HG02623 (cell line): Measurements from ENCODE around the gene PAK2.
"Not testable (repeated sequence)": the region's sequence is repeated elsewhere in the genome, so short reads cannot be mapped to it uniquely, and the experiment has no call there.

ENCODE experiments used
- ATAC-seq: cut with Tn5 transposase; IDR thresholded peaks from one replicate; pipeline ENCODE4 v1.9.1; 2021; ENCODE audit warnings: moderate library complexity; ENCODE audit not compliant: unreplicated experiment

Gene PAK2

GRCh38 chr3:196735751-196736150 is 3.9 kb upstream of the PAK2 start:
- ATAC-seq: no peak

- ATAC-seq: no peak
These were observed 2.8 kb upstream of the PAK2 start for GRCh38 chr3:196736670-196737374.

DNA sequence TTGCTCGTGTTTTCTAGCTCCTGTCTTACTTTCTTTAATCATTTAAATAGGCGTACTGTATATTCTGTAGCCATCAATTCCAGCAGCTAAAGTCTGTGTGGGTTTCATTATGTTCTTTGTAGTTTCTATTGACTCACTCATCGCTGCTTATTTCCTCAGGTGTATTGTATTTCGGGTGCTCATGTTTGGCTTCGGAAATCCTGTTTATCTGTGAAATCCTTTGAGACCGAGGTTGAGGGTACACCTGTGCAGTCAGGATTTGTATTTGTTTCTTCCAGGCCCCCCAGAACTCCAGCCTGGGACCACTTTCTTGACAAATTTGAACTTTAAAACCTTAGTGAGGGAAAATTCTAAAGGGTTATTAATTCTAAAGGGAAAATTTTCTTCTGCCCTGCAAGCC is 2.0 kb upstream of the PAK2 start:
- ATAC-seq: no peak

GRCh38 chr3:196740481-196741248 is 1.0 kb downstream of the PAK2 start:
- ATAC-seq: no peak

GRCh38 chr3:196741249-196741889 is 1.7 kb downstream of the PAK2 start:
- no peak for ATAC-seq

DNA sequence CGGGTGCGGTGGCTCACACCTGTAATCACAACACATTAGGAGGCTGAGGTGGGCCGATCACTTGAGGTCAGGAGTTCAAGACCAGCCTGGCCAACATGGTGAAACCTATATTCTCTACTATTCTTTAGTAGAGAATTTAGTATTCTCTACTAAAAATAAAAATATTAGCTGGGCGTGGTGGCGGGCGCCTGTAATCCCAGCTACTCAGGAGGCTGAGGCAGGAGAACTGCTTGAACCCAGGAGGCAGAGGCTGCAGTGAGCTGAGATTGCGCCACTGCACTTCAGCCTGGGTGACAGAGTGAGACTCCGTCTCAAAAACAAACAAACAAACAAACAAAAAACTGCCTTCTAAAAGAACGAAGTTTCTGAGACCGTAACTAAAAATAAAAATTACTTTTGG is 3.9 kb downstream of the PAK2 start:
- ATAC-seq: not testable (repeated sequence)

GRCh38 chr3:196749125-196749524 is 9.5 kb downstream of the PAK2 start:
- no peak for ATAC-seq

DNA sequence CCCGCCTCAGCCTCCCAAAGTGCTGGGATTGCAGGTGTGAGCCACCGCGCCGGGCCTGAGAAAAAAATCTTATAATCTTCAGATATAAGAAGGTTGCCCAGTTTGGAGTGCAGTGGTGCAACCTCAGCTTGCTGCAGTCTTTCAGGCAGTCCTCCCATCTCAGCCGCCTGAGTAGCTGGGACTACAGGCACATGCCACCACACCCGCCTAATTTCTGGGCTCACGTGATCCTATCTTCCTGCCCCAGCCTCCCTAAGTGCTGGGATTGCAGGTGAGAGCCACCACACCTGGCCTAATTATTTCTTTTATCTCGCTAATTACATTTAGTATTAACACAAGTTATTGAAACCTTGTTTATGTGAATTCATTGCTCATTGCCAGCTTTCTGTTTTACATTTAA is 13.5 kb downstream of the PAK2 start:
- ATAC-seq: no peak

GRCh38 chr3:196754091-196754981 is 14.7 kb downstream of the PAK2 start:
- ATAC-seq: no peak

DNA sequence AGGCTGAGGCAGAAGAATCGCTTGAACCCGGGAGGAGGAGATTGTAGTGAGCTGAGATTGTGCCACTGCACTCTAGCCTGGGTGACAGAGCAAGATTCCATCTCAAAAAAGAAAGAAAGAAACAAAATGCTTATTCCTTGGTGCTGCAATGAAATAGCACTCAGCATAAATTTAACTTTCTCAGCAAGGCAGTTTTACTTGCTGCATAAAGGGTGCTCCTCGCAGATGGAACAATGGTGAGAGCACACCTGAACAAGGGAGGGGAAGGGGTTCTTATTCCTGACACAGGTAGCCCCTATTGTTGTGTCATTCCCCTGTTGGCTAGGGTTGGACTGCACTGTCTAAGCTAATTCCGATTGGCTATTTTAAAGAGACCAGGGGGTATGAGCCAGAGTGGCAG is 17.1 kb downstream of the PAK2 start:
- no peak for ATAC-seq

DNA sequence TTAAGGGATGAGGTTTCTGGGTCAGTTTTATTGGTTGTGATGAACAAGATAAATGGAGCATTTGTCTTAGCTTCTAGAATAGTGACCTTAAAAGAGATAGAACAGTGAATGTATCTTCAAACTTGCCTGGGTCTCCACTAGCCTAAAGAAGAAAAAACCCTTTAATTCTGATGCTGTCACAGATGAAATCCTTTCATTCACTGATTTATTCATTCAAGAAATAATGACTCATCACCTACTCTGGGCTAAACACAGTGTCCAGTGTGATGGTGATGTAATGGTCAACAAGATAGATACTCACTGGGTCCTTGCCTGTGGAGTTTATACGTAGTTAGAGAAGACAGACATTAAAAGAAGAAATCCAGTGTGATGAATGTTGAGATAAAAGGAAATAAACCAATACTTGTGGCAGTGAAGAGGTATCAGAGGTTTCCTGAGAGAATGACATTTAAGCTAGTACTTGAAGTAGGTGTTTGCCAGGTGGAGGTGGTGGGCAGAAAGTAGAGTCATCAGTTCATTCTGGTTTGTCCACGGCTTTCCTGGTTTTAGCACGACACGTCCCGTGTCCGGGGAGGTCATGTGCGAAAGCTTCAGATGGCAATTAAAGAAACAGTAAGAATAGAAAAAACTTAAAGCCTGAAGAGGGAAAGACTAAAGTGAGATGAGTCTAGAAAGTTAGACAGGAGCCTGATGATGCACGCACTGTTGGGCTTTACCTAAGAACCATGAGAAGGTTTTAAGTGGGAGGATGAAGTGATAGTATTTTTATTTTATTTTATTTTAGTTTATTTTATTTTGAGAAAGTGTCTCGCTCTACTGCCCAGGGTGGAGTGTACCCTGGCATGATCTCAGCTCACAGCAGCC is 18.5 kb downstream of the PAK2 start:
- ATAC-seq: no peak

DNA sequence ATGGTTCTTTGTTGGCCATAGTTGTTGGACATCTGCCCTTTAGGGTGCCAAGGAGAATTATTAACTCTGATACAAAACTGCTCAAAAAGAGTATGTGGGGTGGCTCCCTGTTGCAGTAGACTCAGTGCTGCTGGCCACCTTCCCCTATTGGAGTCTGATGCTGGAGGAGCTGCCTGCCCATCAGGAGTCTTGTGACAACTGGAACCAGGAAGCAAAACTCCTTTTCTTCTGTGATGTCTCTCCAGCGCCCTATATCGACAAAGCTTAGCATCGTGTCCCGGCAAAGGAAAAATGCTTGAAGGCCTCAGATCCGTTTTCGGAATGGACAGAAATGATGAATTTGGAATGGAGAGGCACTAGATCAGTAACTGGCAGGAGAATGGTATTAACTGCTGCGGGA is 23.5 kb downstream of the PAK2 start:
- ATAC-seq: no peak

DNA sequence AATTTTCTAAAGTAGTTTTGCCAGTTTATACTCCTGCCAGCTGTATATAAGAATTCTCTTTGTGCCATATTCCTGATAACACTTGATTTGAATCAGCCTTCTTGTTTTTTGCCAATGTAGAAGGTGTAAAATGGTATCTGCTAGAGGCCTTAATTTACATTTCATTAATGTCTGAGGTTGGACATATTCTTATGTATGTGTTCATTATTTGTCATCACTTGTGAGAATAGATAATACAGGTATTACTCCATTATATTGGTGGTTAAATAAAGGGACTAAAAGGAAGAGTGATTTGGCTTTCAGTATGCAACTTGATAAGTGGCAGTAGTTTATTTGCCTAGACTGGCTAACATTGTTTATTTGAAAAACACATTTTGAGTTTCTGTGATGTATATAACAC is 25.8 kb downstream of the PAK2 start:
- ATAC-seq: no peak

- no peak for ATAC-seq
These were observed 31.4 kb downstream of the PAK2 start for GRCh38 chr3:196771067-196771466.

GRCh38 chr3:196772102-196772501 is 32.4 kb downstream of the PAK2 start:
- no peak for ATAC-seq

DNA sequence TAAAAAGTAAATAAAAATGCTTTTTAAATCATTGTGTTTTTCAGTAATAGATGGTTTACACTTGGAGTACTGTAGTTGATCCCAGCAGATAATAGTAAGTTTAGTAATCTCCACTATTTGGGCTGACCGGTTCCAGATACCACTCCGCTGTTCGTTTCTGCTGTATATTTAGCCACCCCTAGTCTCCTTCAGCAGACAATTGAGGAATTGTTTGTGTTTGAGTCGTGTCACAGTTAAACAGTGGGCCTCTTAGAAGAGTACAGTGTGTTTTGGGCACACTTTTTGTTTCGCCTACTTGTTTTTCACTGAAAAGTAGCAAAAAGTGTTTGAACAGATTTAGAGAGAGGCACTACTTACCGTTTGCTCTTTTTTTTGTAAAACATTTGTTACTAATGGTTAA is 33.2 kb downstream of the PAK2 start:
- ATAC-seq: no peak

DNA sequence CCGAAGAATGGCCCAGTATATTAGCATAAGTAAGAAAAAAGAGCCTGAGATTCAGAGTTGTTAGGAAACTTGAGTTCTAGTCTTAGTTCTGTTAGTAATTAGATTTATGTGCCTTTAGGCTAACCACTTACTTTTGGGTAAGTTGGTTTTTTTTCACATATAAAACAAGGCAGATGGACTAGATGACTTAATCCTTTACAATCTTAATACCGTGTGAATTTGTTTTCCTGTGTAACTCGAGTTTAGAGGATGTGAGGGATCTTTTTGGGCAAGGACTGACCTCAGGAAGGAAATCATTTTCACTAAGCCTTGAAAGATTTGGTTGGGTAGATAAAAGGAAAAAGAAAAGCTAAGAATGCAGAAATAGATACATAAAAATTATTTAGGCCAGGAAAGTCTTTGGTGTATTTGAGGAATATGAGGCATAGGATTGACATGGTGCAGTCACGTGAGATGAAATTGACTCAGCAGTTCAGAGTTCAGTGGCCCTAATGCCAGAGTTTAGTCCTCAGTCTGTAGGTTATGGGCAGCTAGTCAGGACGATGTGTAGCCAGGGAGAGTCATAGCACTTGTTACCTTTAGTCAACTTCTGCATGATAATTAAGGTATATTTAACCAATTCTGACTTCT is 34.6 kb downstream of the PAK2 start:
- no peak for ATAC-seq

- ATAC-seq: no peak
These were observed 35.3 kb downstream of the PAK2 start for GRCh38 chr3:196774848-196775422.

- ATAC-seq: no peak
These were observed 36.3 kb downstream of the PAK2 start for GRCh38 chr3:196775938-196776337.
